Keratinocyte (primary cell): ENCODE results near the gene CBX2.
"Not testable (repeated sequence)": the region's sequence is repeated elsewhere in the genome, so short reads cannot be mapped to it uniquely, and the experiment has no call there.

Experiments
- EZH2 ChIP-seq: IDR thresholded peaks from one replicate; pipeline ENCODE4 v1.6.1; 2012; ENCODE audit warnings: inconsistent platforms, mild to moderate bottlenecking, low read length, moderate library complexity
- TF ChIP-seq, protein P1 (sequence below), 3 experiments: IDR thresholded peaks in 1 of 3; conservative IDR thresholded peaks in 1 of 3; optimal IDR thresholded peaks in 1 of 3; 2 replicates in 2 of 3; 3 replicates in 1 of 3; pipeline versions ENCODE3 to v1.5.1; 2011; ENCODE audit warnings: low read length in 3 of 3, mild to moderate bottlenecking in 3 of 3, moderate library complexity in 2 of 3, control low read depth in 1 of 3, inconsistent platforms in 1 of 3; ENCODE audit not compliant: insufficient read depth in 2 of 3; ENCODE audit errors: extremely low read depth in 1 of 3

DNA sequence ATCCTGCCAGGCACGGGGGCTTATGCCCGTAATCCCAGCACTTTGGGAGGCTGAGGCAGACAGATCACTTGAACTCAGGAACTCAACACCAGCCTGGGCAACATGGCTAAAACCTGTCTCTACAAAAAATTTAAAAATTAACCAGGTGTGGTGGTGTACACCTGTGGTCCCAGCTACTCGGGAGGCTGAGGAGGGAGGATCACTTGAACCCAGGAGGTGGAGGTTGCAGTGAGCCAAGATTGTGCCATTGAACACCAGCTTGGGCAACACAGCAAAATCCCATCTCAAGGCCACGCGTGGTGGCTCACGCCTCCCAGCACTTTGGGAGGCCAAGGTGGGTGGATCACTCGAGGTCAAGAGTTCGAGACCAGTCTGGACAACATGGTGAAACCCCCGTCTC is 23.0 kb upstream of the CBX2 start:
- not testable (repeated sequence) for TF ChIP-seq EZH2
- TF ChIP-seq, protein P1, sequence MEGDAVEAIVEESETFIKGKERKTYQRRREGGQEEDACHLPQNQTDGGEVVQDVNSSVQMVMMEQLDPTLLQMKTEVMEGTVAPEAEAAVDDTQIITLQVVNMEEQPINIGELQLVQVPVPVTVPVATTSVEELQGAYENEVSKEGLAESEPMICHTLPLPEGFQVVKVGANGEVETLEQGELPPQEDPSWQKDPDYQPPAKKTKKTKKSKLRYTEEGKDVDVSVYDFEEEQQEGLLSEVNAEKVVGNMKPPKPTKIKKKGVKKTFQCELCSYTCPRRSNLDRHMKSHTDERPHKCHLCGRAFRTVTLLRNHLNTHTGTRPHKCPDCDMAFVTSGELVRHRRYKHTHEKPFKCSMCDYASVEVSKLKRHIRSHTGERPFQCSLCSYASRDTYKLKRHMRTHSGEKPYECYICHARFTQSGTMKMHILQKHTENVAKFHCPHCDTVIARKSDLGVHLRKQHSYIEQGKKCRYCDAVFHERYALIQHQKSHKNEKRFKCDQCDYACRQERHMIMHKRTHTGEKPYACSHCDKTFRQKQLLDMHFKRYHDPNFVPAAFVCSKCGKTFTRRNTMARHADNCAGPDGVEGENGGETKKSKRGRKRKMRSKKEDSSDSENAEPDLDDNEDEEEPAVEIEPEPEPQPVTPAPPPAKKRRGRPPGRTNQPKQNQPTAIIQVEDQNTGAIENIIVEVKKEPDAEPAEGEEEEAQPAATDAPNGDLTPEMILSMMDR (optimal IDR thresholded peaks at IDR 0.05 in 1 of 3, IDR thresholded peaks at IDR 0.05 in 1 of 3, conservative IDR thresholded peaks at IDR 0.05 in 1 of 3; ENCODE audit: extremely low read depth in 1 of 3, insufficient read depth in 2 of 3, low read length in 3 of 3) = not testable (repeated sequence)
